H9 (cell line): ENCODE results near the gene FAIM2. TPM values are rescaled to one million over a fixed set of nuclear protein-coding genes. Genes with fewer than 3 reads are reported as not detected.

ENCODE experiments used
- DNase-seq: peaks from one replicate; pipeline ENCODE4 v3.0.0-alpha.2; 2017
- H2AFZ ChIP-seq: one replicate; pipeline ENCODE4 v1.6.1; 2013; ENCODE audit warnings: mild to moderate bottlenecking, low read length, control low read depth, moderate library complexity
- H2AK5ac ChIP-seq: 2 replicates; pipeline ENCODE4 v1.6.1; 2013; ENCODE audit warnings: low read length, control low read depth, mixed read lengths; ENCODE audit not compliant: insufficient read length
- H2BK120ac ChIP-seq: one replicate; pipeline ENCODE4 v1.6.1; 2013; ENCODE audit warnings: low read depth, mild to moderate bottlenecking, low read length, control low read depth, inconsistent platforms; ENCODE audit not compliant: poor library complexity, severe bottlenecking
- H2BK12ac ChIP-seq: 2 replicates; pipeline ENCODE4 v1.6.1; 2013; ENCODE audit warnings: low read length, control low read depth, mixed read lengths, low read depth; ENCODE audit not compliant: insufficient read length
- H2BK15ac ChIP-seq: 2 replicates; pipeline ENCODE4 v1.6.1; 2013; ENCODE audit warnings: low read depth, low read length, control low read depth
- H2BK20ac ChIP-seq: one replicate; pipeline ENCODE4 v1.6.1; 2013; ENCODE audit warnings: low read depth, mild to moderate bottlenecking, low read length, control low read depth, inconsistent platforms; ENCODE audit not compliant: poor library complexity, severe bottlenecking
- H2BK5ac ChIP-seq: 2 replicates; pipeline ENCODE4 v1.6.1; 2013; ENCODE audit warnings: low read length, control low read depth, mixed read lengths; ENCODE audit not compliant: insufficient read length
- H3K14ac ChIP-seq: 2 replicates; pipeline ENCODE4 v1.6.1; 2013; ENCODE audit warnings: low read length, control low read depth; ENCODE audit not compliant: insufficient read depth
- H3K18ac ChIP-seq: 2 replicates; pipeline ENCODE4 v1.6.1; 2013; ENCODE audit warnings: low read depth, mild to moderate bottlenecking, mixed read lengths, low read length, control low read depth; ENCODE audit not compliant: insufficient read length
- H3K23ac ChIP-seq: 2 replicates; pipeline ENCODE4 v1.6.1; 2013; ENCODE audit warnings: low read length, control low read depth, mixed read lengths, low read depth; ENCODE audit not compliant: insufficient read length
- H3K23me2 ChIP-seq: 2 replicates; pipeline ENCODE4 v1.6.1; 2013; ENCODE audit warnings: low read depth, mild to moderate bottlenecking, mixed read lengths, low read length, control low read depth; ENCODE audit not compliant: insufficient read length, poor library complexity, severe bottlenecking
- H3K27ac ChIP-seq: 2 replicates; pipeline ENCODE4 v1.5.1; 2013; ENCODE audit warnings: low read length, control low read depth, mixed read lengths, low read depth; ENCODE audit not compliant: insufficient read length
- H3K27me3 ChIP-seq: 2 replicates; pipeline ENCODE4 v1.6.1; 2013; ENCODE audit warnings: low read length, control low read depth, inconsistent platforms; ENCODE audit not compliant: insufficient read depth
- H3K4ac ChIP-seq: 2 replicates; pipeline ENCODE4 v1.6.1; 2013; ENCODE audit warnings: low read depth, mild to moderate bottlenecking, control low read depth, inconsistent platforms, low read length, moderate library complexity
- H3K4me1 ChIP-seq: 2 replicates; pipeline ENCODE4 v1.6.1; 2013; ENCODE audit warnings: low read length, control low read depth, inconsistent platforms; ENCODE audit not compliant: insufficient read depth
- H3K4me2 ChIP-seq: 2 replicates; pipeline ENCODE4 v1.6.1; 2013; ENCODE audit warnings: low read length, control low read depth, mixed read lengths; ENCODE audit not compliant: insufficient read length, insufficient read depth
- H3K56ac ChIP-seq: 2 replicates; pipeline ENCODE4 v1.6.1; 2013; ENCODE audit warnings: low read depth, mild to moderate bottlenecking, mixed read lengths, low read length, control low read depth; ENCODE audit not compliant: insufficient read length
- H3K79me1 ChIP-seq: 2 replicates; pipeline ENCODE4 v1.6.1; 2013; ENCODE audit warnings: low read depth, mild to moderate bottlenecking, moderate library complexity, low read length, control low read depth, inconsistent platforms; ENCODE audit not compliant: insufficient read depth, poor library complexity, severe bottlenecking
- H3K79me2 ChIP-seq: 2 replicates; pipeline ENCODE4 v1.6.1; 2013; ENCODE audit warnings: low read length, control low read depth, inconsistent platforms; ENCODE audit not compliant: insufficient read depth
- H3K9ac ChIP-seq: 2 replicates; pipeline ENCODE4 v1.6.1; 2013; ENCODE audit warnings: low read length, control low read depth, mixed read lengths; ENCODE audit not compliant: insufficient read length; ENCODE audit errors: extremely low read depth
- H3K9me3 ChIP-seq: one replicate; pipeline ENCODE4 v1.6.1; 2013; ENCODE audit warnings: low read depth, low read length, inconsistent platforms; ENCODE audit not compliant: control insufficient read depth
- H3T11ph ChIP-seq: one replicate; pipeline ENCODE4 v1.6.1; 2013; ENCODE audit warnings: mild to moderate bottlenecking, low read length, control low read depth, inconsistent platforms
- H4K20me1 ChIP-seq: one replicate; pipeline ENCODE4 v1.6.1; 2013; ENCODE audit not compliant: control insufficient read depth, insufficient read length, insufficient read depth
- H4K5ac ChIP-seq: 2 replicates; pipeline ENCODE4 v1.6.1; 2013; ENCODE audit warnings: low read depth, mild to moderate bottlenecking, mixed read lengths, low read length, control low read depth; ENCODE audit not compliant: insufficient read length
- H4K8ac ChIP-seq: replicated peaks from 2 replicates; pipeline ENCODE4 v1.6.1; 2013; ENCODE audit warnings: low read length, control low read depth, mixed read lengths, low read depth; ENCODE audit not compliant: insufficient read length
- H4K91ac ChIP-seq: 2 replicates; pipeline ENCODE4 v1.6.1; 2013; ENCODE audit warnings: low read depth, mild to moderate bottlenecking, moderate library complexity, mixed read lengths, low read length, control low read depth; ENCODE audit not compliant: insufficient read length
- H3K27ac Mint-ChIP-seq, 3 experiments: 2 replicates in 2 of 3; 3 replicates in 1 of 3; pipeline ENCODE4 v1.8.0; 2020 to 2021; ENCODE audit warnings: mixed read lengths in 3 of 3, mild to moderate bottlenecking in 1 of 3, moderate library complexity in 1 of 3
- H3K27me3 Mint-ChIP-seq: 2 replicates; pipeline ENCODE4 v1.8.0; 2021; ENCODE audit warnings: low read depth, mild to moderate bottlenecking, moderate library complexity, mixed read lengths
- H3K36me3 Mint-ChIP-seq, 3 experiments: 2 replicates in 2 of 3; 3 replicates in 1 of 3; pipeline ENCODE4 v1.8.0; 2020 to 2021; ENCODE audit warnings: low read depth in 3 of 3, mixed read lengths in 3 of 3; ENCODE audit not compliant: insufficient read depth in 1 of 3
- H3K4me1 Mint-ChIP-seq, 2 experiments: 2 replicates each; pipeline ENCODE4 v1.8.0; 2020; ENCODE audit warnings: mixed read lengths in 2 of 2
- H3K4me3 Mint-ChIP-seq, 2 experiments: 2 replicates in 1 of 2; 3 replicates in 1 of 2; pipeline ENCODE4 v1.8.0; 2020 to 2021; ENCODE audit warnings: mild to moderate bottlenecking in 2 of 2, mixed read lengths in 2 of 2, moderate library complexity in 1 of 2
- H3K9me3 Mint-ChIP-seq, 2 experiments: 2 replicates in 1 of 2; 3 replicates in 1 of 2; pipeline ENCODE4 v1.8.0; 2020; ENCODE audit warnings: mild to moderate bottlenecking in 2 of 2, mixed read lengths in 2 of 2, moderate library complexity in 1 of 2
- CTCF ChIP-seq: fragments of 200-600 bp; sonication (generic); conservative IDR thresholded peaks from 3 replicates; pipeline ENCODE4 v1.8.0; 2021; ENCODE audit warnings: antibody characterized with exemption, mild to moderate bottlenecking
- WGBS: extraction: QIAGEN DNeasy Blood & Tissue Kit; methylation state at CpG from one replicate; pipeline ENCODE4 v1.1.7; 2013; ENCODE audit warnings: missing lambda C conversion rate, low lambda C conversion rate, mixed read lengths; ENCODE audit not compliant: insufficient read length; ENCODE audit errors: extremely low coverage; 5-methylcytosine and 5-hydroxymethylcytosine counted together
- total RNA-seq: library from RNA; stranded (reverse); gene quantifications from 2 replicates; pipeline ENCODE4 v1.2.1, GENCODE V29; 2021

The FAIM2 gene
- total RNA-seq, 1 experiment from 2014 or later = 0.42 TPM

- Histone ChIP-seq H3K79me2 (no peaks in the 10 kb centered on the region), H4K8ac (no peak overlapping the region), H3K14ac (no peak overlapping the region), H3K23me2 (no peaks in the 10 kb centered on the region), H3K9me3 (no peaks in the 10 kb centered on the region), H2BK12ac (no peak overlapping the region), H3K27me3 (no peaks in the 10 kb centered on the region), H4K5ac (no peak overlapping the region), H3T11ph (no peak overlapping the region), H4K91ac (no peak overlapping the region), H2AK5ac (no peak overlapping the region), H3K4ac (no peak overlapping the region), H2BK15ac (no peak overlapping the region), H2AFZ (no peak overlapping the region), H3K4me2 (no peak overlapping the region), H3K27ac (no peak overlapping the region), H2BK20ac (no peak overlapping the region), H3K18ac (no peak overlapping the region), H4K20me1 (no peaks in the 10 kb centered on the region), H3K56ac (no peak overlapping the region), H3K79me1 (no peaks in the 10 kb centered on the region), H2BK5ac (no peak overlapping the region), H3K23ac (no peak overlapping the region), H3K9ac (no peak overlapping the region), H2BK120ac (no peak overlapping the region), H3K4me1 (peaks cover 3% of the 10 kb centered on the region; the same call in 1 of the 2 replicates)
- DNase-seq = no peak
- no CpG with 5 or more reads among the region's 4 CpGs for WGBS
- peaks cover 49 to 57% of the 10 kb centered on the region in 2 experiments for H3K4me1 Mint-ChIP-seq
- no peak for TF ChIP-seq CTCF
- no peak overlapping the region for H3K4me3 Mint-ChIP-seq
- peaks cover 23% of the 10 kb centered on the region for H3K27me3 Mint-ChIP-seq
- peak overlapping the region in 2 of 3 experiments; percentile 61 to 67; a peak in 1 of 7 replicates for H3K27ac Mint-ChIP-seq
- no peaks in the 10 kb centered on the region for H3K36me3 Mint-ChIP-seq
- H3K9me3 Mint-ChIP-seq = no peaks in the 10 kb centered on the region; a peak in 1 of 5 replicates
Observed at GRCh38 chr12:49890096-49890461, 13.6 kb downstream of the FAIM2 start.
